SH-SY5Y (cell line): Measurements from ENCODE around the gene PHLDB3.

Source experiments
- GATA2 ChIP-seq: IDR thresholded peaks from 2 replicates; pipeline ENCODE4 v1.6.1; 2011; ENCODE audit warnings: mild to moderate bottlenecking, low read depth, low read length
- GATA3 ChIP-seq: IDR thresholded peaks from 2 replicates; pipeline ENCODE4 v1.6.1; 2011; ENCODE audit warnings: low read depth, mild to moderate bottlenecking, low read length, moderate library complexity

PHLDB3 gene

GRCh38 chr19:43510713-43511112 is 6.2 kb upstream of the PHLDB3 start:
- no peak for TF ChIP-seq GATA3
- TF ChIP-seq GATA2: no peak

- TF ChIP-seq GATA3 (no peak), GATA2 (no peak)
These were observed 3.3 kb upstream of the PHLDB3 start for GRCh38 chr19:43507880-43508279.

- TF ChIP-seq GATA2 (no peak), GATA3 (no peak)
These were observed 2.1 kb upstream of the PHLDB3 start for GRCh38 chr19:43506629-43507028.

GRCh38 chr19:43505941-43506340 is 1.4 kb upstream of the PHLDB3 start:
- no peak for TF ChIP-seq GATA3
- no peak for TF ChIP-seq GATA2

- TF ChIP-seq GATA3: no peak
- no peak for TF ChIP-seq GATA2
These were observed 575 bp upstream of the PHLDB3 start for GRCh38 chr19:43505186-43505456.

GRCh38 chr19:43503501-43504425 is 783 bp downstream of the PHLDB3 start:
- TF ChIP-seq GATA3: no peak
- TF ChIP-seq GATA2: no peak

GRCh38 chr19:43502419-43502976 is 2.0 kb downstream of the PHLDB3 start:
- TF ChIP-seq GATA3: no peak

- no peak for TF ChIP-seq GATA2
- no peak for TF ChIP-seq GATA3
These were observed 2.7 kb downstream of the PHLDB3 start for GRCh38 chr19:43501661-43502418.

GRCh38 chr19:43499042-43499441 is 5.5 kb downstream of the PHLDB3 start:
- TF ChIP-seq GATA3: no peak
- TF ChIP-seq GATA2: no peak

- TF ChIP-seq GATA2: no peak
These were observed 6.2 kb downstream of the PHLDB3 start for GRCh38 chr19:43498233-43498842.

GRCh38 chr19:43496960-43497359 is 7.6 kb downstream of the PHLDB3 start:
- TF ChIP-seq GATA3: no peak
- TF ChIP-seq GATA2: no peak

- TF ChIP-seq GATA3: no peak
- TF ChIP-seq GATA2: no peak
These were observed 9.5 kb downstream of the PHLDB3 start for GRCh38 chr19:43495082-43495481.

- TF ChIP-seq GATA3: no peak
- TF ChIP-seq GATA2: no peak
These were observed 13.8 kb downstream of the PHLDB3 start for GRCh38 chr19:43490759-43491158.

GRCh38 chr19:43489979-43490599 is 14.5 kb downstream of the PHLDB3 start:
- TF ChIP-seq GATA2 (no peak), GATA3 (no peak)
